HEK293 (cell line): ENCODE results near the gene CEP41.

Experiments
- CTCF ChIA-PET: fragments of 350-600 bp; formaldehyde crosslinking; extraction: SDS; loops from one replicate; lab custom pipeline; 2021; ENCODE audit warnings: antibody characterized with exemption; lab: Yijun Ruan, JAX
- POLR2A ChIA-PET: fragments of 300-600 bp; formaldehyde crosslinking; extraction: SDS; loops from one replicate; lab custom pipeline; 2020; ENCODE audit warnings: antibody characterized with exemption, inconsistent platforms; lab: Yijun Ruan, JAX
- H3K27ac ChIP-seq: fragments of 200-500 bp; sonication (Bioruptor generic); 2 replicates; pipeline ENCODE4 v1.5.1; 2014; ENCODE audit warnings: low read depth, low read length, control low read depth, inconsistent platforms; ENCODE audit errors: extremely low read depth
- H3K36me3 ChIP-seq, 2 experiments: fragments of 200-500 bp in 1 of 2; sonication (Bioruptor generic) in 1 of 2; 1 replicate in 1 of 2; 2 replicates in 1 of 2; pipeline ENCODE4 v1.5.1; 2014 to 2017; ENCODE audit warnings: inconsistent platforms in 2 of 2, low read length in 2 of 2; ENCODE audit not compliant: control insufficient read depth in 2 of 2, insufficient read depth in 1 of 2
- H3K4me1 ChIP-seq: fragments of 200-500 bp; sonication (Bioruptor generic); 2 replicates; pipeline ENCODE4 v1.5.1; 2014; ENCODE audit warnings: mild to moderate bottlenecking, low read length, inconsistent platforms; ENCODE audit not compliant: control insufficient read depth, insufficient read depth
- H3K4me3 ChIP-seq: 2 replicates; pipeline ENCODE4 v1.5.1; 2011; ENCODE audit warnings: low read depth, mild to moderate bottlenecking, control low read depth, low read length, moderate library complexity
- H3K9me3 ChIP-seq: fragments of 200-500 bp; sonication (Bioruptor generic); 2 replicates; pipeline ENCODE4 v1.5.1; 2014; ENCODE audit warnings: low read depth, low read length, inconsistent platforms; ENCODE audit not compliant: control insufficient read depth, insufficient read depth
- CTCF ChIP-seq: fragments of 450-650 bp; formaldehyde crosslinking; IDR thresholded peaks from 2 replicates; pipeline ENCODE4 v1.5.1; 2016; ENCODE audit warnings: missing biosample characterization, missing genetic modification characterization
- KLF7 ChIP-seq: fragments of 450-650 bp; formaldehyde crosslinking; IDR thresholded peaks from 2 replicates; pipeline ENCODE4 v1.5.1; 2016; ENCODE audit warnings: missing biosample characterization, missing genetic modification characterization, borderline replicate concordance
- OVOL3 ChIP-seq: fragments of 450-650 bp; formaldehyde crosslinking; IDR thresholded peaks from 2 replicates; pipeline ENCODE4 v1.5.1; 2016; ENCODE audit warnings: missing biosample characterization, missing genetic modification characterization
- SETDB1 ChIP-seq: IDR thresholded peaks from one replicate; pipeline ENCODE4 v1.6.1; 2017; ENCODE audit warnings: mild to moderate bottlenecking, low read length, moderate library complexity, mixed read lengths; ENCODE audit not compliant: insufficient read length
- YY1 ChIP-seq: fragments of 450-650 bp; formaldehyde crosslinking; IDR thresholded peaks from 2 replicates; pipeline ENCODE4 v1.5.1; 2018; ENCODE audit warnings: missing biosample characterization, missing genetic modification characterization
- ZBTB11 ChIP-seq: fragments of 450-650 bp; formaldehyde crosslinking; conservative IDR thresholded peaks from 2 replicates; pipeline ENCODE4 v1.5.1; 2016; ENCODE audit warnings: low read depth, missing biosample characterization, missing genetic modification characterization
- ZIC2 ChIP-seq: fragments of 450-650 bp; formaldehyde crosslinking; IDR thresholded peaks from 2 replicates; pipeline ENCODE4 v1.5.1; 2016; ENCODE audit warnings: missing biosample characterization, missing genetic modification characterization
- ZNF114 ChIP-seq: fragments of 450-650 bp; formaldehyde crosslinking; IDR thresholded peaks from 2 replicates; pipeline ENCODE4 v1.5.0; 2017; ENCODE audit warnings: missing biosample characterization, missing genetic modification characterization
- ZNF155 ChIP-seq: fragments of 450-650 bp; formaldehyde crosslinking; IDR thresholded peaks from 2 replicates; pipeline ENCODE4 v1.5.1; 2016; ENCODE audit warnings: missing biosample characterization, missing genetic modification characterization
- ZNF157 ChIP-seq: fragments of 450-650 bp; formaldehyde crosslinking; IDR thresholded peaks from 2 replicates; pipeline ENCODE4 v1.5.1; 2016; ENCODE audit warnings: missing biosample characterization, missing genetic modification characterization
- ZNF175 ChIP-seq: fragments of 450-650 bp; formaldehyde crosslinking; IDR thresholded peaks from 2 replicates; pipeline ENCODE4 v1.5.1; 2016; ENCODE audit warnings: missing biosample characterization, missing genetic modification characterization
- ZNF211 ChIP-seq: fragments of 450-650 bp; formaldehyde crosslinking; IDR thresholded peaks from 2 replicates; pipeline ENCODE4 v1.5.1; 2016; ENCODE audit warnings: low read depth, missing biosample characterization, missing genetic modification characterization
- ZNF350 ChIP-seq: fragments of 450-650 bp; formaldehyde crosslinking; IDR thresholded peaks from 2 replicates; pipeline ENCODE4 v1.5.0; 2017; ENCODE audit warnings: missing biosample characterization, mild to moderate bottlenecking, missing genetic modification characterization
- ZNF37A ChIP-seq: fragments of 450-650 bp; IDR thresholded peaks from 2 replicates; pipeline ENCODE4 v1.5.1; 2018; ENCODE audit warnings: missing biosample characterization, missing genetic modification characterization
- ZNF394 ChIP-seq: fragments of 450-650 bp; formaldehyde crosslinking; IDR thresholded peaks from 2 replicates; pipeline ENCODE4 v1.5.1; 2016; ENCODE audit warnings: missing biosample characterization, missing genetic modification characterization, mild to moderate bottlenecking, moderate library complexity, borderline replicate concordance
- ZNF426 ChIP-seq: fragments of 450-650 bp; formaldehyde crosslinking; IDR thresholded peaks from 2 replicates; pipeline ENCODE4 v1.5.1; 2017; ENCODE audit warnings: missing biosample characterization, missing genetic modification characterization, mild to moderate bottlenecking, inconsistent platforms, moderate library complexity
- ZNF433 ChIP-seq: fragments of 450-650 bp; formaldehyde crosslinking; IDR thresholded peaks from 2 replicates; pipeline ENCODE4 v1.5.1; 2016; ENCODE audit warnings: missing biosample characterization, missing genetic modification characterization, low read depth
- ZNF473 ChIP-seq: fragments of 450-650 bp; formaldehyde crosslinking; IDR thresholded peaks from 2 replicates; pipeline ENCODE4 v1.5.1; 2017; ENCODE audit warnings: missing biosample characterization, missing genetic modification characterization
- ZNF549 ChIP-seq: fragments of 450-650 bp; IDR thresholded peaks from 2 replicates; pipeline ENCODE4 v1.5.1; 2018; ENCODE audit warnings: missing biosample characterization, missing genetic modification characterization, mild to moderate bottlenecking, inconsistent platforms, moderate library complexity
- ZNF571 ChIP-seq: fragments of 450-650 bp; formaldehyde crosslinking; IDR thresholded peaks from 2 replicates; pipeline ENCODE4 v1.5.0; 2017; ENCODE audit warnings: missing biosample characterization, missing genetic modification characterization
- ZNF610 ChIP-seq: fragments of 450-650 bp; formaldehyde crosslinking; IDR thresholded peaks from 2 replicates; pipeline ENCODE4 v1.5.1; 2016; ENCODE audit warnings: missing biosample characterization, missing genetic modification characterization, borderline replicate concordance
- ZNF626 ChIP-seq: fragments of 450-650 bp; sonication (Bioruptor Pico); formaldehyde crosslinking; IDR thresholded peaks from 2 replicates; pipeline ENCODE4 v1.5.1; 2018; ENCODE audit warnings: missing biosample characterization, missing genetic modification characterization, inconsistent platforms
- TF ChIP-seq, protein P1 (sequence below): fragments of 450-650 bp; formaldehyde crosslinking; optimal IDR thresholded peaks from 2 replicates; pipeline ENCODE3; 2016; ENCODE audit warnings: missing biosample characterization, mild to moderate bottlenecking, missing genetic modification characterization

The CEP41 gene

GRCh38 chr7:130395421-130395820 is 45.4 kb downstream of the CEP41 start:
- Histone ChIP-seq H3K9me3 (no peaks in the 10 kb centered on the region), H3K4me3 (no peak overlapping the region), H3K36me3 (peaks cover 0 to under 1% of the 10 kb centered on the region in 2 experiments; a peak in 1 of 3 replicates), H3K4me1 (no peaks in the 10 kb centered on the region; the same call in 1 of the 2 replicates), H3K27ac (no peak overlapping the region)
- ChIA-PET POLR2A (no interaction called here), CTCF (no interaction called here)
- TF ChIP-seq ZNF211 (tag by site-specific recombination), result no peak
- no peak for TF ChIP-seq ZNF350 (tag by site-specific recombination)
- no peak for TF ChIP-seq ZNF473
- no peak for TF ChIP-seq ZNF571 (tag by site-specific recombination)
- TF ChIP-seq ZNF114 (tag by site-specific recombination), result no peak
- TF ChIP-seq ZNF610 (tag by site-specific recombination), result no peak

GRCh38 chr7:130394421-130395195 is 46.2 kb downstream of the CEP41 start:
- H3K4me1 ChIP-seq, result no peaks in the 10 kb centered on the region; the same call in 1 of the 2 replicates
- H3K9me3 ChIP-seq, result no peaks in the 10 kb centered on the region
- H3K36me3 ChIP-seq, result no peaks in the 10 kb centered on the region
- ChIA-PET POLR2A (no interaction called here), CTCF (no interaction called here)
- no peak overlapping the region for H3K4me3 ChIP-seq
- no peak for TF ChIP-seq SETDB1
- no peak for TF ChIP-seq ZNF626 (tag by site-specific recombination)
- TF ChIP-seq ZNF175 (tag by site-specific recombination), result no peak
- TF ChIP-seq, protein P1, sequence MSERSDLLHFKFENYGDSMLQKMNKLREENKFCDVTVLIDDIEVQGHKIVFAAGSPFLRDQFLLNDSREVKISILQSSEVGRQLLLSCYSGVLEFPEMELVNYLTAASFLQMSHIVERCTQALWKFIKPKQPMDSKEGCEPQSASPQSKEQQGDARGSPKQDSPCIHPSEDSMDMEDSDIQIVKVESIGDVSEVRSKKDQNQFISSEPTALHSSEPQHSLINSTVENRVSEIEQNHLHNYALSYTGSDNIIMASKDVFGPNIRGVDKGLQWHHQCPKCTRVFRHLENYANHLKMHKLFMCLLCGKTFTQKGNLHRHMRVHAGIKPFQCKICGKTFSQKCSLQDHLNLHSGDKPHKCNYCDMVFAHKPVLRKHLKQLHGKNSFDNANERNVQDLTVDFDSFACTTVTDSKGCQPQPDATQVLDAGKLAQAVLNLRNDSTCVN (tag by site-specific recombination), result no peak
- no peak for TF ChIP-seq OVOL3 (tag by site-specific recombination)
- no peak for TF ChIP-seq ZNF157 (tag by site-specific recombination)
- TF ChIP-seq ZBTB11, result no peak
- no peak for TF ChIP-seq KLF7 (tag by site-specific recombination)
- TF ChIP-seq ZNF549 (tag by site-specific recombination), result no peak
- no peak for TF ChIP-seq YY1 (tag by site-specific recombination)
- no peak for TF ChIP-seq ZNF155 (tag by site-specific recombination)
- TF ChIP-seq CTCF (tag by site-specific recombination), result no peak
- no peak for TF ChIP-seq ZNF394 (tag by site-specific recombination)
- no peak for TF ChIP-seq ZNF610 (tag by site-specific recombination)
- no peak for TF ChIP-seq ZNF433
- TF ChIP-seq ZNF426 (tag by site-specific recombination), result no peak
- no peak for TF ChIP-seq ZNF37A (tag by site-specific recombination)
- no peak for TF ChIP-seq ZIC2
- H3K27ac ChIP-seq, result no peak overlapping the region
